ENCODE measurements around the gene OPA1. TPM values are rescaled to one million over a fixed set of nuclear protein-coding genes. Genes with fewer than 3 reads are reported as not detected.

Gene OPA1
- total and polyA plus RNA-seq, 2 of the 13 experiments (the other 11 are each of a cell fraction or from before 2014, with no cell fraction given), result 26.7 to 78.5 TPM

GRCh38 chr3:193711964-193712598, 119.1 kb downstream of the OPA1 start (continued):
- TF ChIP-seq CENPT (CRISPR knock-in tag; IDR thresholded peaks at IDR 0.05; ENCODE audit: low read depth) (no peak), HDAC6 (IDR thresholded peaks at IDR 0.05; ENCODE audit: low read depth, low read length) (no peak), TCF12 (IDR thresholded peaks at IDR 0.05) (no peak), TCF12 (CRISPR knock-in tag; IDR thresholded peaks at IDR 0.05) (peak; percentile 97), ZNF749 (CRISPR knock-in tag; IDR thresholded peaks at IDR 0.05; ENCODE audit: borderline replicate concordance) (peak; percentile 85; the same call in 1 of the 2 replicates), ZNF800 (CRISPR knock-in tag; IDR thresholded peaks at IDR 0.05) (peak; percentile 65; the same call in 1 of the 2 replicates), HOMEZ (CRISPR knock-in tag; IDR thresholded peaks at IDR 0.05; ENCODE audit: low read depth) (peak; percentile 98), ZNF547 (CRISPR knock-in tag; IDR thresholded peaks at IDR 0.05) (peak; percentile 90), SMAD3 (CRISPR knock-in tag; IDR thresholded peaks at IDR 0.05) (peak; percentile 98), MTF1 (CRISPR knock-in tag; IDR thresholded peaks at IDR 0.05) (no peak), CCAR2 (optimal IDR thresholded peaks at IDR 0.05; ENCODE audit: low read depth, low read length) (no peak), ZSCAN31 (CRISPR knock-in tag; IDR thresholded peaks at IDR 0.05; ENCODE audit: low read depth) (peak; percentile 94), ZNF609 (CRISPR knock-in tag; IDR thresholded peaks at IDR 0.05; ENCODE audit: borderline replicate concordance) (peak; percentile 100), ZBTB43 (CRISPR knock-in tag; conservative IDR thresholded peaks at IDR 0.05) (peak; percentile 89), PITX1 (CRISPR knock-in tag; IDR thresholded peaks at IDR 0.05) (peak; percentile 99), ATAD3A (CRISPR knock-in tag; IDR thresholded peaks at IDR 0.05) (no peak), ZNF597 (CRISPR knock-in tag; IDR thresholded peaks at IDR 0.05) (no peak), PLRG1 (conservative IDR thresholded peaks at IDR 0.05) (no peak), ZNF33B (CRISPR knock-in tag; IDR thresholded peaks at IDR 0.05) (peak; percentile 53; the same call in 1 of the 2 replicates)
